Retinal pigment epithelial cell (primary cell): Measurements from ENCODE around the gene UBE2N.

Experiments
- DNase-seq: peaks from one replicate; pipeline ENCODE4 v3.0.0-alpha.2; 2010; ENCODE audit warnings: low read depth
- H3K4me3 ChIP-seq: 2 replicates; pipeline ENCODE4 v1.5.1; 2011; ENCODE audit warnings: mild to moderate bottlenecking, low read length, control low read depth, moderate library complexity
- TF ChIP-seq, protein P1 (sequence below): conservative IDR thresholded peaks from 2 replicates; pipeline ENCODE4 v1.5.1; 2011; ENCODE audit warnings: low read depth, low read length, control low read depth, inconsistent platforms

Gene UBE2N

DNA sequence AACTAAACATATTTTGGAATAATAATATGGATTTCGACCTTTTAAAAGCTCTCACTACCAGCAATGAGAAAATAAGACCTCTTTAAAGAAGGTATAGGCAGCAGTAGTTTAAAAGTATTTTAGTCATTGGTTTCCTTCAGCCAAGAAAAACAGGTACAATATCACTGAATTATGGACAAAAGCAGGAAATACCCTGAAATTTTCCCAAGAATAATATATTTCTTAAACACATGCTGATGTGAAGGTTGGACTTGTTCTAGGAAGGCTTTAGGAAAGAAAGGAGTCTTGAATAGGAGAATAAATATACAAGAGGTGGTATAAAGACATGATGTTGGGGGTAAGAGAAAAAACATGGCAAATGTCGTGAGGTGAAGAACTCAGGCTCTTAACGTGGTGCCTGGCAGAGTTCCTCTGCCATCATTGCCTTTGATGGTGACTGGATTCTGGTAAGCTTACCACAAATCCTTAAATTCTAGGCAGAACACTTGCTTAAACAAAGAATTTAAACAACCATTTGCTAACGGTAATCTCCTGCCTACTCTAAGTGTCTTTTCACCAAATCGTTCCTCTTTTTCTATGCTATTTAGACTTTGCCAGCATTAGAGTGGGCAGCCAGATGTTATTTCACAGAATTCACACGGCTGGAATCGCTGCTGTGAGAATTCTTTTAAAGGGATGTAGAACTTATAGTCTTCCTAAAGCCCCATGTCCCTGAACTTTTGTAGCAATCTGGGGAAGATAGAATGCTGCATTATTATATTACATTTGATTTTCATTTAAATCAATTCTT lies 75.9 kb downstream of the UBE2N start:
- H3K4me3 ChIP-seq, result no peak overlapping the region
- TF ChIP-seq, protein P1, sequence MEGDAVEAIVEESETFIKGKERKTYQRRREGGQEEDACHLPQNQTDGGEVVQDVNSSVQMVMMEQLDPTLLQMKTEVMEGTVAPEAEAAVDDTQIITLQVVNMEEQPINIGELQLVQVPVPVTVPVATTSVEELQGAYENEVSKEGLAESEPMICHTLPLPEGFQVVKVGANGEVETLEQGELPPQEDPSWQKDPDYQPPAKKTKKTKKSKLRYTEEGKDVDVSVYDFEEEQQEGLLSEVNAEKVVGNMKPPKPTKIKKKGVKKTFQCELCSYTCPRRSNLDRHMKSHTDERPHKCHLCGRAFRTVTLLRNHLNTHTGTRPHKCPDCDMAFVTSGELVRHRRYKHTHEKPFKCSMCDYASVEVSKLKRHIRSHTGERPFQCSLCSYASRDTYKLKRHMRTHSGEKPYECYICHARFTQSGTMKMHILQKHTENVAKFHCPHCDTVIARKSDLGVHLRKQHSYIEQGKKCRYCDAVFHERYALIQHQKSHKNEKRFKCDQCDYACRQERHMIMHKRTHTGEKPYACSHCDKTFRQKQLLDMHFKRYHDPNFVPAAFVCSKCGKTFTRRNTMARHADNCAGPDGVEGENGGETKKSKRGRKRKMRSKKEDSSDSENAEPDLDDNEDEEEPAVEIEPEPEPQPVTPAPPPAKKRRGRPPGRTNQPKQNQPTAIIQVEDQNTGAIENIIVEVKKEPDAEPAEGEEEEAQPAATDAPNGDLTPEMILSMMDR, result no peak
- DNase-seq, result no peak

DNA sequence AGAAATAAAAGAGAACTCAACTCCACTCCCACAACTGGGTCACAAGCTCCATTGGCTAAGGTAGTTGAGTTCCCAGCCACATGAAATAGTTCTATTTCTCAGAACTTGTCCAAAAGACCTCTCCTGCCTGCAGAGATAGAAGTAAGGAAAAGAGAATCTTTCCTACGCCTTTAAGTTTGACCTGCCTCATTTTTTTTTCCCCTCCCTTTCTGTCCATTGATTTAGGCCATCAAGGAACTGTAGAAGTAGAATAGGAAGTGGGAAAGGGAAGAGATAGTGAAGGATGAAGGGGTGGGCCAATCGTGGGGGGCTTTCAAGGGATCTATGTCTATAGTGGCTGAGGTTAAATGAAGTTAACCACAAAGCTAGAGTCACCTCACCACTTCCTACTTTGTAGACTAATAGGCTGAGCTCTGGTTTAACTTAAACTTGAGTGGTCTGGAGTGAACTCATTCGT lies 77.9 kb downstream of the UBE2N start:
- TF ChIP-seq, protein P1, result no peak
- no peak overlapping the region for H3K4me3 ChIP-seq
- DNase-seq, result no peak

GRCh38 chr12:93361151-93361919 lies 80.4 kb downstream of the UBE2N start:
- TF ChIP-seq, protein P1, result no peak
- peak; percentile 80 for DNase-seq

DNA sequence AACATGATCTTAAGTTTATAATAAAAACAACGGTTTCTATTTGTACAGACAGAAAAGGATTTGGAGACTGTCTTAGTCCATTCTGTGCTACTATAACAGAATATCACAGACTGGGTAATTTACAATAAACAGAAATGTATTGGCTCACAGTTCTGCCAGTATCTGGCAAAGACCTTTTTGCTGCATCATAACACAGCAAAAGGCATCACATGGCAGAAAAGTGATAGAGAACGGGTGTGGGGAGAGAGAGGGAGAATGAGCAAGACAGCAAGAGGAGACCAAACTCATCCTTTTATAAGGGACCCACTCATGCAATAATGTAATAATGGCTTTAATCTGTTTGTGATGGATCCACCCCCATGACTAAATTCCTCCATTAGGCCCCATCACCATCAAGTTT lies 81.1 kb downstream of the UBE2N start:
- no peak for DNase-seq
- H3K4me3 ChIP-seq, result no peak overlapping the region
- TF ChIP-seq, protein P1, result no peak

More at GRCh38 chr12:93361151-93361919, 80.4 kb downstream of the UBE2N start:
- no peak overlapping the region for H3K4me3 ChIP-seq

DNA sequence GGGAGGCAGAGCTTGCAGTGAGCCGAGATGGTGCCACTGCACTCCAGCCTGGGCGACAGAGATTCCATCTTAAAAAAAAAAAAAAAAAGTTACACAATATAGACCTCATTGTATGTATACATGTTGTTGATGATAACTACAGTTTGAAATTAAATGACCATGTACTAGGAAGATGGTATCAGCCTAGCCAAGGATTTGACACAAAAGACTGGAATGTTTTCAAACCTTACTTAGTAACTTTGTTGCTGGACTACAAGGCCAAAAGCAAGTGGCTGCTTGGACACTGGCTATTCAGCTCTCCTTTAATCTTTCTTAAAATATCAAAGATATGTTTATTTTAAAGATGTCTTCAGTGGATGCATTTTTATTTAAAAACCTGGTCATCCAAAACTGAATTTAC lies 82.9 kb downstream of the UBE2N start:
- no peak for DNase-seq
- no peak overlapping the region for H3K4me3 ChIP-seq
- TF ChIP-seq, protein P1, result no peak

DNA sequence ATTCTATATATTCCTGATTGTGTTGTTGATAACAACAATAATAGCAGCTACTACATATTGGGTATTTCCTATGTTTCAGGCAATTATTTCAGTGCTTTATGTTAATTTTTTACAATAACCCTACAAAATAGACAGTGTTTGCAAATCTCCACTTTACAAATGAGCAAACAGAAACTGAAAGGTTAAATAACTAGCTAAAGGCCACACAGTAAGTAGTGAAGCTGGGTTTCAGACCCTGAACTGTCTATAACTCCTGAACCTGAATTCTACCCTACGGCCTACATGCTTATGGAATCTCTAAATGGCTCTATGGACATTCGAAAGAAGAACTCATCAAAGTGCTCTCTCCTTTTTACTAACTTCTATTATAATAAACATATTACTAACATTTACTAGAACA lies 83.7 kb downstream of the UBE2N start:
- no peak for DNase-seq
- H3K4me3 ChIP-seq, result no peak overlapping the region
- TF ChIP-seq, protein P1, result no peak

- no peak for DNase-seq
- TF ChIP-seq, protein P1, result no peak
- H3K4me3 ChIP-seq, result no peak overlapping the region
These were observed 85.5 kb downstream of the UBE2N start for GRCh38 chr12:93356214-93356613.
